Measurements from ENCODE around the gene TNNC1.

TNNC1 gene

DNA sequence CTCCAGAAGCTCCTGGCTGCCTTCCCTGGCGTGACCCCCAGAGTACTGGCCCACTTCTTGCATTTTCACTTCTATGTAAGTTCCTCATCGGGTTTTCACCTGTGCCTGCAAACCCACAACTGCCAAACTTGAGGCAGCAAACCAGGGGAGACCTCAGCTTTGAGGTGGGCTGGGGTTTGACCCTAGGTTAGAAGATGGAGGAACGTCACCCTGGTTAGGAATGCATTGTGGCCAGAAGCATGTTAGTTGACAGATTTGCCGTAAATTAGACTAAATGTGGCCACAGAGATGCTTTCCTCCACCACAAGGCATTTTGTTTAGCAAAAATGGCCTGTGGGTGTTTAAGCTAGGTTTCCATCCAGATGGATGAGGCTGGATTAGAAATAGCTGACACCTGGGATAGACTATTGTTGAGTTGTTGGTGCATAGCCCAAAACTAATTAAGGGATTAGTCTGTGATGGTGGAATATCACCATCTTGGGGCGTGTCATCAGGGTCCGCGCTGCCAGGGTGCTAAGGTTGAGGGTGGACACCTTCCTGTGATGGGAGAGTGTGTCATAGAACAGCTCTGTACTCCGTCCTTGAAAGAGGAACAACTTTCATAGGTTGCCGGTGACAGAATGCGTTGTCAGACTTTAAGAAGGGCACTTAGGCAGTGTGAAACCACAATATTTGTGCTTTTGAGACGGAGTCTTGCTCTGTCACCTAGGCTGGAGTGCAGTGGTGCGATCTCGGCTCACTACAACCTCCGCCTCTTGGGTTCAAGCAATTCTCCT lies 5.1 kb upstream of the TNNC1 start:
- DNase-seq (ENCODE audit: low read depth in 2 of 2): no peak

DNA sequence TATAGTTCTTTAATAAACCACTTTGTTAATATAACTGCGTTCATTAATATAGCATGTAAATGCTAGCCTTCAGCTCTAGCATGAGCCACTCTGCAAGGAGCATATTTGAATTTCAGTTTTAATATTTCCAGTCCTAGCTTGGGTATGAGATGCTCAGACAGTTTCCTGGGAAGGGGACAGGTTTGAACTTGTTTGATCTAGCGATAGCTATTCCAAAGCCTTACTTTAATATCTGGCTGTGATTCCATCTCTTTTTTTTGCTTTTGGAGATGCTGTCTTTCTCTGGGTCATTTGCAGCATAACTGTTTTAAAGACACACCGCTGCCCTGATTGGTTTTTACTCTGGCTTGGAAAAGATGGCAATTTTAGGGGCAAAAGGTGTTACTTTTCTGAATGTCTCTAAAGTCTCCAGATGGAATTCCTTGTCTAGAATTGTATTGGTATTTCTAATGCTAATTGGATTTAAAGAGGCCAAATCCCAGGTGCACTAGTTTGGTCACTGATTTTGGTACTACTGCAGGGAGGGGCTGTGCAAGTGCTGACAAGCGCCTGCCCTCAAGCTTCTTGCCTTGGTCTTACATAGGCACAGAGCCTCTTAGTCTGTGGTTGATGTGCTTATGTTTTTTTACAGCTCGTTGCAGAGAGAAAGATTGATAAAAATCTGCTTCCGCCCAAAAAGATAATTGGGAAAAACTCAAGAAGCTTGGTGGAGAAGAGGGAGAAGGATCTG lies 4.4 kb upstream of the TNNC1 start:
- DNase-seq (ENCODE audit: low read depth in 2 of 2): no peak

DNA sequence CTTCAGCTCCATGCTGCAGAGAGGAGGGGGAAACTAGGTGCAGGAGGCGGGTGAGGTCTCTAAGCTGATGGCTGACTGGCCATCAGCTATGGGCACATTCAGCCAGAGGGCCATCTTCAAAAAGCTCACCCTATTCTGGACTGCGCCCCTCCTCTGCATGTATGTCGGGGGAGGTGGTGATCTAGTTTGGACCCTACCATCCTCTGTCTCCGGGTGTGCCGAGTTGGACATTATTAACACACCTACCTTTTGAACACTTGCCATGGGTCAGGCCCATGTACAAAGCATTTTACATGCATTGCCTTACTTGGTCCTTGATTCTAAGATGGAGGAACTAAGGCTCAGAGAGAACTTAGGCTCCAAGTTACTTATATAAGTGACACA lies 3.0 kb upstream of the TNNC1 start:
- DNase-seq (ENCODE audit: low read depth in 2 of 2): no peak

DNA sequence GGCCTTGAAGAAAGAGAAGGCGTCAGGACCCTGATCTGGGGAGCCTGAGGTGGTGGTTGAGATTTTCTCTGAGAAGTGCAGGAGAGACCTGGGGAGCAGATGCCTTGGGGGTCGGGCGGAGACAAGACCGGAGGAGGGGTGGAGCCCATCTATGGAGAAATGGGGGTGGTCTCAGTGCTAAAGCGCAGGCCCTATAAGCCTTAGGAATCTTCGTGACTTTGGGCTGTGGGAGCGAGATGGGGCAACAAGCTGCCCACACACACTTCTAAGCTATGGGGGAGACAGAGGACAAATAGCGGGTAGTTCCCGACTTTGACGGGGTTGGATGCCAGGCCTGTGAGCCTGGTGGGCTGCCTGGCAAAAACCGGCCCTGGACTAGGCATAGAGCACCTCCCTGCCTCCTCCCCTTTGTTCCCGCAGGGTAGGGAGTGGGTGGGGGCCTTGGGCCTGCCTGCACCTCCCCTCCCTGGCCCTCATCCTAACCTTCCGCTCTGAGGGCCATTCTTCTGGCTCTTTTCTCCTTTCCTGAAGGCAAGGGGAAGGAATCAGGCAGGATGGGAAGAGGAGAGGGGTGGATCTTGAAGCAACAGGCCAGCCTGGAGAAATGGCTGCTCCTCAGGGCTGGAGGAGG lies 2.4 kb upstream of the TNNC1 start:
- no peak for DNase-seq (ENCODE audit: low read depth in 2 of 2)

DNA sequence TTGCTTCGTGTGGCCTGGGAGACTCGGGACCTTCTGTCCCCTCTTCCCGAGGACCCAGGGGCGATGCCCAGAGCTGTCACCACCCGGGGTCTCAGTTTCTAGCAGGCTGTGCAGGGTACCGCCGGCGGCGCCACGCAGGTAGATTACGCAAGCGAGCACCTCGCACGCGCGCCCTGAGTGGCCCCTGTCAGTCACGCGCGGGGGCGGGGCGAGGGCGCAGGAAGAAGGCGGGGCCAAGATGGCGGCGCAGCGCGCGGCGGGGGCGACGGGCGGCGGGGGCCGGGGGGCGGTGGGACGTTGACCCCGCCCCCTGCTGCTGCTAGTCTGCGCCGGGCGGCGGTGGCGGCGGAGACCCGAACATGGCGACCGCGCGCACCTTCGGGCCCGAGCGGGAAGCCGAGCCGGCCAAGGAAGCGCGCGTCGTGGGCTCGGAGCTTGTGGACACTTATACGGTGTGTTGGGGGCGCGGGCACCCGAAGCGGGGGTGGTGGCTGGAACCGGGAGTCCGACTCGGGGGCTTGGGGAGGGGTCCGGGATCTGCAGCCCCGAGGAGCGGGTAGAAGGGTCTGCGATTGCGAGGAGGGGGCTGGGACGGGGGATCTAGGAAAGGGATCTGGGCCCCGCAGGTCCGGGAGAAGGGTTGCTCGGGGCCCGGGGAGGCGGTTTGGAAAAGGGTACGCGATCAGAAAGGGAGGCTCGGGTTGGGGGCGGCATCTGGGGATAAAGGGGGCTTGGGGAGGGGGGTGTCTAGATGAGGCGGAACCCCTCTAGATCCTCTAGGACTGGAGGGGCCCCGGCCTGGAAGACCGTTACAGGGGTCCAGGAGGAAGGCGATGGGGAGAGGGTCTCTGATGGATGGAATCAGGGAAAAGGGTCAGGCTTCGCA lies 1.7 kb upstream of the TNNC1 start, which contains the start of gene NISCH:
Gene NISCH, plus strand, starts transcription at position 322 of the 886 bp plus-strand sequence. Its CDS starts 38 bp downstream, at position 360.
- DNase-seq (ENCODE audit: low read depth in 2 of 2): peak; percentile 62 to 63

DNA sequence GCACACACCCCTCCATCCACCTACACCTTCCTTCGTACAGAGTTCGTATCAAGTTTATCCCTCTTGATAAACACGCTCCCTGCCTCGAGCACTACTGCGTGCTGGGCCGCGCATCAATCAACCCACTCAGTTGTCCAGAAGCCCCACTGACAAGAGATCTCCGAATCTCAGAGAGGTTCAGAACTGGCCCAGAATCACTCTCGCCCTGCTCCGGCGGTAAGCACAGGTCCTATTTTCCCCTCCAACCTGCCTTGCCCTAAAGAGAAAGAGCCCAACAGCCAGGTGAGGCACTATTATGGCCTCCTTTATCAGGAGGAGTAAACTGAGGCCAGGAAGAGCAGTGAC lies 1.1 kb upstream of the TNNC1 start:
- no peak for DNase-seq (ENCODE audit: low read depth in 2 of 2)

DNA sequence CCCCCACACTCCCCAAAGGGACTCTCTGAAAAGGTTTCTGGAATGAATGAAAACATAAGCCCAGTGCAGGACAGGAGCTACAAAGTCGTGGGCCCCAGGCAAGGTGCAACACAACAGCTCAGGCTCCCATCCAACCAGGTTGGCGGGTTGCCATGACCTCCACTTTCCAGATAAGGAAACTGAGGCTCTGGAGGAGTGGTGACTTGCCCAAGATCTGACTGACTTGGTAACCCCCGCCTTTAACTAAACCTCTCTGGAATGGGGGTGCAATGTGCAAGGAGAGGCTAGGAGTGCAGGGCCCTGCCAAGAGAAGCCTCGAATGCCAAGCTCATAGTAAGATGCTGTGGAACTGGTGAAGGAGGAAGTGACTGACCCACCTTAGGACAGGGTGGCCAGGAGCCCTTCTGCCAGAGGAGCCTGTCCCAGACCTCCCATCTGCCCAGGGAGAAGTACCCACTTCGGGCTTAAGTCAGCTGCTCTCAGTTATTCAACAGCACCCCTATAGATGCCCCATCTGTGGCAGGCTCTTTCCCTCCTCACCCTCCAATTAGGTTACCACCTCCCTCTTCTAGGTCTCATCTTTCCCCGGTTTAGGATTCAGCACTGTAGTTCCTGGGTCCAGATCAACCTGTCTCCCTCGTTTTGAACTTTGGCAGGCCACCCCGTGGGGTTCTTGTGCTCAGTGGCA lies 553 bp upstream of the TNNC1 start:
- DNase-seq (ENCODE audit: low read depth in 2 of 2): no peak

DNA sequence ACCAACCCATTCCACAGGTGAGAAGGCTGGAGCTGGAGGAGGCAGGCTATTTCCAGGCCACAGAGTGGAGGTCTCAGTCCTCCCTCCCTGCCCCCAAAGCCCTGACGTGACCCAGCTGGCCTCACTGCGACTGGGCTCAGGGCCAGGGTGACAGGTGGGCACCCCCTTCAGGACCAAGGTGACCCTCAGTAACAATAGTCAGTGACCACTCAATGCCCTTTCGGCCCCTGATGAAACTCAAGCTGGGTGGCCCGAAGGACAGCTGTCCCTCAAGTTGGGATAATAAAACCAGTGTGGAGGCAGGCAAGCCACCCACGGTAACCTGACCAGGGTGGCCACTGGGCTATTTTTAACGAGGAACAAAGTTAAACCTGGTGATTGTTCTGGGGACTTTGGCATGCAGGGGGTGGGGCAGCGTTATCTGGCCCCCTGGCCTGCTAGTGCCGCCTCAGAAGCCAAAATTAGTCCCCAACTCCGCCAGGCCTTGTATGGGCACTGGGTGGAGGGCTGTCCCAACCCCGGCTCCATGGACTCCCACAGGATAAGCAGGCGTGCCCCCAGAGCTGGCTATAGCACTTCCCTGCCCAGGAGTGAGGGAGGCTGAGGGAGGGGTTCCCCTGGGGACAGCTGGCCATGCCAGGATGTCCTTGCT lies 1.1 kb downstream of the TNNC1 start:
- no peak for DNase-seq (ENCODE audit: low read depth in 2 of 2)

DNA sequence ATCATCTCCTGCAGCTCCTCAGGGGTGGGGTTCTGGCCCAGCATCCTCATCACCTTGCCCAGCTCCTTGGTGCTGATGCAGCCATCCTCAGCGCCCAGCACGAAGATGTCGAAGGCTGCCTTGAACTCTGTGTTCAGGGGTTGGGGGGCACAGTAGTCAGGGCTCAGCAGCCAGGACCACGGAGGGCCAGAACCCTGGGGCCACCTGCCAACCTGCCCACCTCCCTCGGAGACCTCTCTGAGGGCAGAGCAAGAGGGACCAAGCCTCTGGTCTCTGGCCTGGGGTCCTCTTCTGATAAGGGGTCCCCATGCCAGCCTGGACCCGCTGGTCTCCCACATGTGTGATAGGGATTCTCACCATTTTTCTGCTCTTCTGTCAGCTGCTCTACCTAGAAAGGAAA lies 1.7 kb downstream of the TNNC1 start:
- DNase-seq (ENCODE audit: low read depth in 2 of 2): no peak

DNA sequence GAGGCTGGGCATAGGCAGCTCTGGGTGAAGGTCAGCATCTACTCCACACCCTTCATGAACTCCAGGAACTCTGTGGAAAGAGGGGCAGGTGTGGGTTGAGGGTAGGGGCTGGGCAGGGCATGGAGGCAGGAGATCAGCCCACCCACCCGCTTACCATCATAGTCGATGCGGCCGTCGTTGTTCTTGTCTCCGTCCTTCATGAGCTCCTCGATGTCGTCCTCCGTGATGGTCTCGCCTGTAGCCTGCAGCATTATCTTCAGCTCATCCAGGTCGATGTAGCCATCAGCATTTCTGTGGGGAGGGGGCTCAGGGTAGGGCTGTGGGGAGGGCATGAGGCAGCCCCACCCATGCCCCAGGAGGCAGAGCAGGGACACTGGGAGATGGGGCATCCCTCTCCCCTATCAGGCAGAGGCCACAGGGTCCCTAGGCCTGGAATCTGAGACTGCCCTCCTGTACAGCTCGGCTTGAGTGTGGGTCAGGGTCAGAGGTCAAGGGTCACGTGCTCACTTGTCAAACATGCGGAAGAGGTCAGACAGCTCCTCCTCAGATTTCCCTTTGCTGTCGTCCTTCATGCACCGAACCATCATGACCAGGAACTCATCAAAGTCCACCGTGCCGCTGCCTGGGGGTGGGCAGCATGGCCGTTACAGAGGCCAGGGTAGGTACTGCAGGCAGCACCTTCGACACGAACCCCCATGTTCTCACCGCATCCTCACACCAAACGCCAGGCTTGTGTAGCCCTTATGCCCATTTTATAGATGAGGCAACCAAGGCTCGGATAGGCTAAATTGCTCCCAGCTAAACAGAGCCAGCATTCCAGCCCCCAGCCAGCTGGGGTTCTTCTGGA lies 2.4 kb downstream of the TNNC1 start:
- no peak for DNase-seq (ENCODE audit: low read depth in 2 of 2)

DNA sequence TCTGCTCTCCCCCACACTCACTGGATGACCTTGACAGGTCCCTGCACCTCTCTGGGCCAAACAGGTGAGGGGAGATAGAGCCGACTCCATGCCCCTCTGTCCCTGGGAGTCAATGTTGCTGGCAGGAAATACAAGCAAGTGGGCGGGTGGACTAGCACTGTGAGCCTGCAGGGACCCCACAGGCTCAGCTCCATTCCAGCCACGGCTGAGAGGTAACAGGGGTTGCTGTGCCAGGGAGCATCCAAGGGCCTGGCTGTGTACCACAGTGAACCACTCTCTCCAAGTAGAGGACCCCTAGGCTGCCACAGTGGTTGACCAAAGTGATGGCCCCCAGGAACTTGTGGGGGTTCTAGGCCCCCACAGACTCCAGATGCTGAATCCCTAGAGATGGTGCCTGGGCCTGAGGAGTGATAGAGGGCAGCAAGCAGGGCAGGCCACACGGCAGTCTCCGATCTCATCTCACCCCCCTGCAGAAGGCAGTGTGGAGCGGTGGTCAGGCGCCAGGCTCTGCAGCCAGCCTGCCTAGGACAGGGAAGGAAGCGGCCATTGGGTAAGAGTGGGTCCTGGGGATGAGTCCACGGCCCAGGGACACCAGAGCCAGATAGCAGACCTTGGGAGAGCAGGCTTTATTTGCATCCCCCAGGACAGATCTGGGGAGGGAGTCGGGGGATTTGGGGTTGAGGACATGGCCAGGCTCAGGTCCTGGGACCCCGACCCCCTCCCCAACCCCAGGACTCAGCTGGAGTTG lies 3.2 kb downstream of the TNNC1 start:
- DNase-seq (ENCODE audit: low read depth in 2 of 2): no peak

DNA sequence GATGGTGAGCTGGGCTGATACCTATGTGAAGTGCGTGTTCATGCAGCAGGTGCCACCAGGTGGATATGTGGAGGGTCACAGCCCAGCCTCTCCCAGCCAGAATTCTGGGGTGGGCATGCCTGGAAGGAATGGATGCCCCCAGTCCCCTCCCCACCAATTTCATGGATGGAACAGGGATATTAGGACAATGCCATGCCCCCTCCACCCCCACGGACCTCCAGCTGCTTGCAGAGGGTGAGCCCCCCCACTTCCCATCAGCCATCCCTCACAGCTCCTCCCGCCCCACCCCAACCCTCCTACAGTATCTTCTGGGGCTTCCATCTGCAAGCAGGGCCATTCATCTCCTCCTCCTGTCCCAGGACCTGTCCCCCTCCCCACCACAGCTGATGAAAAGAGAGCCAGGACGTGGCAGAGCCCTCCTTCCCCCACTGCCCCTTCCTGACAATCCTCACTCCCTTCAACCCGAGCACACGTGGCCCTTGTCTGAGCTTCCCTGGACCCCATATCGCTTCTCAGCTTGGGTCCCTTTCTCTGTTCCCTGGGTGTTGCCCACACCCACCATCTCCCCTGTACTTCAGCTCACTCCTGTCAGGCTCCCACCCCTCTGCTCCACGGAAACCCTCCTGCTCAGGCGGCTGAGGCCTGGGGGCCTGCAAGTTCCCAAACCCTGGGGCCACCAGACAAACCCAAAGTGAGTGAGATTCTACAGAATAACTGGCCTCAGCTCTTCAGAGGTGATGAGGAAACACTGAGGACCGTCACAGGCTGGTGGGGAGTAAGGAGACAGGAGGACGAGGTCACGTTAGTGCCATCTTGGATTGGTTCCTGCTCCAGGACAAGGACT lies 6.1 kb downstream of the TNNC1 start:
- no peak for DNase-seq (ENCODE audit: low read depth in 2 of 2)

DNA sequence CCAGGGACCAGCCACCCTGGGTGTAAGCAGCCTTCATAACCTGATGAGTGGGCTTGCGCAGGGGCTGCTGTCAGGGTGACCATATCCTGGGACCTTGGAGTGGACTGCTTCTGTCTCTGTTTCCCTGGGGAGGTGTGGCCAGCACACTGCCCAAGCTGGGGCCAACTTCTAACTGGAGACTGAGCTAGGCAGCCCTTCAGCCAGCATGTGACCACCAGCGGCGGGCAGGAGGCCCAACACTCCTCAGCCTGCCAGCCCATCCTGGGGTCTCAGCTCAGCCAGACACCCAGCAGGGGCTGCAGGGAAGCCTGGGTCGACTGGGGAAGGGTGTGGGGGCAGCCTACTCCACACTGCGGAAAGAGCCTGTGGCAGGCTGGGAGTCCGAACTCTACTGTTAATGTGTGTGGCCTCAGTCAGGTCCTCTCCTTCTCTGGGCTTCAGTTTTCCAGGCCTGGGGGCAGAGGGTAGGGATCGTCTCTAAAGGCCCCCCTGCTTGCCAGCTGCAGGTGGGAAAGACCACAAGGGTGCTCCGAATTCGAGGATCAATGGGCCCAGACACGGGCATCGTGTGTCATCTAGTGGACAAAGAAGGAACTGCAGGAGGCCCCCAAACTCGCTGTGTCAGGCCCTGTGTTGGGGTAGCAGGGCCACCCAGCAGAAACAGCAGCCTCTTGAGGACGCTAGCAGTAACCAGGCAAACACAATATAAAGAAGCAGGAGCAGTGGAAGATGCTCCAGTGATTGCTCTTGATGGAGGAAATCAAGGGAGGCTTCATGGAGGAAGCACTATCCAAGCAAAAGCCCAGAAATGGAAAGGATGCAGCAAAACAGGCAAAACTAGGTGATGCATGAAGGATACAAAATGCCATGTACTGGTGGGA lies 7.0 kb downstream of the TNNC1 start:
- peak in 1 of 2 experiments; percentile 29 for DNase-seq (ENCODE audit: low read depth in 2 of 2)

DNA sequence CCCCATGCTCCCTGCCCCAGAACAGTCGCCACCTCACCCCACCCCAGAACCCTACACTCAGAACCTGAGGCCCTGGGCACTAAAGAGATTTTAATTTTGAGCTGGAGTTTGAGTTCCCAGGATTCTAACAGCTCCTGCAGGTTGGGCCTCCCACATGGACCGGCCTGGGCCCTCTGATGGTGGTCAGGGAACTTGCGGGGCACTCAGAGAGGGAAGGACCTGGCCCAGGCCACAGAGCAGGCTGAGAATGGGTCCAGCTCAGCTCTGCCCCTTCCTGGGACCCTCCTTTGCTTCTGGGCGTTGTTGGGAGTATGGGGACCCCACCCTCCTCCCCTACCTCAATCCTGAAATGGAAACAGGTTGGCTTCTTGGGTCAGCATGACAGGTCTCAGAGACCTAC lies 7.8 kb downstream of the TNNC1 start:
- DNase-seq (ENCODE audit: low read depth in 2 of 2): no peak

DNA sequence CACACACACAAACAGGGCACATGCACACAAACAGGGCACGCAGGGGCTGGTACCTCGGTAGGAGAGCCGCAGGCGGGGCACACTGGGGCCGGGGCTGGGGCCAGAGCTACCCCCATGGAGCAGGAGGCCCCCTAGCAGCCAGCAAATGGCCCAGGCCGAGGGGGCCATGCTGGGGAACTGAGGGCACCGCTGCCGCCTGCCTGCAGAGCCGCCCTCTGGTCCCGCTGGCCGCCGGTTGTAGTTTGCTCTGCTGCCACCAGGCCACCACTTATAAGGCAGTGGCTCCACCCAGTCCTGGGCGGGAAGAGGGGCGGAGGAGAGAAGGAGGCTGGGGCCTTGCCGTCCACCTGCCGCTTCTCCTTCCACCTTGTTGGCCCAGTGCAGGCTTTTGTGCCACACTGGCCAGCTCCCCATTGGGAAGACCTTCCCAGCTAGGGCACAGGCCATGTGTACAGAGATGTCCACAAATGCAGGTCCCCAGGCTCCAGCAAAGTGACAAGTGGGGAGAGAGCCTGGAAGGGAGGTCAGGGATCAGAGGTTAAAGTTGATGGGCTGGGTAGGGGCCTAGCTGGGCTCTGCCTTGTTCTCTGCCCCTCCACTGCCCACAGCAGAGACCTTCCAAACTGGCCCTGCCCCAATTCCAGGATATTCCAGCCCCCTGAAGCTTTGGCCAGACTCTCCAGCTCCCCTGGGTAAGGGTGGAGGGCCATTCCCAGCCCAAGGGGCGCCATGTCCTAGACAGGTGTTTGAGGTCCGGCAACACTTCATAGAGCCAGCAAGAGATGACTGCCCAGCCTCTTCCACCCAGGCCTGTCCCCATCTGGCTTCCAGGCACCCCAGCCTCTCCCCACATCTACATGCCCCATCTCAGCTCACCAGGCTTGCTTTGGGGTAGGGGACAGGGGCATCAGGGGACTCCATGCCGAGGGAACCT lies 8.7 kb downstream of the TNNC1 start, which contains the start of gene SEMA3G:
Gene SEMA3G, minus strand, starts transcription at position 244 of the 934 bp plus-strand sequence. Its CDS starts 76 bp downstream, at position 168.
- DNase-seq (ENCODE audit: low read depth in 2 of 2): no peak

All from fibroblast of skin of left quadriceps (primary cell).